DOHH2 (cell line): ENCODE measurements around the gene PPP2R2D.

Experiments
- H3F3A ChIP-seq: fragments of 200-600 bp; sonication (generic), shearing (Covaris generic); 2 replicates; pipeline ENCODE4 v1.6.0; 2016; ENCODE audit warnings: antibody characterized with exemption, mild to moderate bottlenecking; ENCODE audit not compliant: control insufficient read depth, insufficient read depth
- H3K27ac ChIP-seq: fragments of 200-600 bp; sonication (generic); 2 replicates; pipeline ENCODE4 v1.5.1; 2014; ENCODE audit warnings: low read depth, mild to moderate bottlenecking, low read length, moderate library complexity
- H3K27me3 ChIP-seq: fragments of 200-600 bp; sonication (generic); 2 replicates; pipeline ENCODE4 v1.6.1; 2014; ENCODE audit warnings: mild to moderate bottlenecking, low read length, mixed read lengths; ENCODE audit not compliant: control insufficient read depth
- H3K36me3 ChIP-seq: fragments of 200-600 bp; sonication (generic); 2 replicates; pipeline ENCODE4 v1.6.1; 2014; ENCODE audit warnings: mild to moderate bottlenecking, low read length, moderate library complexity, mixed read lengths; ENCODE audit not compliant: control insufficient read depth
- H3K4me1 ChIP-seq: fragments of 200-600 bp; sonication (generic); 2 replicates; pipeline ENCODE4 v1.6.1; 2014; ENCODE audit warnings: mild to moderate bottlenecking, low read length, mixed read lengths; ENCODE audit not compliant: control insufficient read depth
- H3K4me2 ChIP-seq: fragments of 200-600 bp; sonication (generic); 2 replicates; pipeline ENCODE4 v1.6.0; 2014; ENCODE audit warnings: mild to moderate bottlenecking, low read length, moderate library complexity
- H3K4me3 ChIP-seq: fragments of 200-600 bp; sonication (generic); 2 replicates; pipeline ENCODE4 v1.5.1; 2014; ENCODE audit warnings: mild to moderate bottlenecking, low read length, mixed read lengths
- H3K79me2 ChIP-seq: fragments of 200-600 bp; sonication (generic); 2 replicates; pipeline ENCODE4 v1.6.1; 2014; ENCODE audit warnings: mild to moderate bottlenecking, low read length, mixed read lengths; ENCODE audit not compliant: control insufficient read depth
- H3K9me2 ChIP-seq: fragments of 200-600 bp; sonication (generic); replicated peaks from 2 replicates; pipeline ENCODE4 v1.6.1; 2014; ENCODE audit warnings: mild to moderate bottlenecking, low read length, mixed read lengths; ENCODE audit not compliant: control insufficient read depth
- H3K9me3 ChIP-seq: fragments of 200-600 bp; sonication (generic); 2 replicates; pipeline ENCODE4 v1.6.1; 2014; ENCODE audit warnings: antibody characterized with exemption, low read length, mixed read lengths; ENCODE audit not compliant: control insufficient read depth, insufficient read depth
- H4K20me1 ChIP-seq: fragments of 200-600 bp; sonication (generic); 2 replicates; pipeline ENCODE4 v1.6.0; 2014; ENCODE audit warnings: low read depth, mild to moderate bottlenecking, antibody characterized with exemption, low read length, moderate library complexity; ENCODE audit not compliant: control insufficient read depth, insufficient read depth
- CTCF ChIP-seq: fragments of 200-600 bp; sonication (generic); IDR thresholded peaks from one replicate; pipeline ENCODE4 v1.5.1; 2014; ENCODE audit warnings: antibody characterized with exemption, mild to moderate bottlenecking, low read depth, low read length; ENCODE audit not compliant: poor library complexity, severe bottlenecking
- EZH2phosphoT487 ChIP-seq: fragments of 200-600 bp; sonication (generic); IDR thresholded peaks from 2 replicates; pipeline ENCODE4 v1.6.1; 2017; ENCODE audit warnings: borderline replicate concordance, mild to moderate bottlenecking, antibody characterized with exemption, low read length, moderate library complexity, mixed read lengths

Gene PPP2R2D

GRCh38 chr10:131876508-131876907 is 24.3 kb upstream of the PPP2R2D start:
- no peaks in the 10 kb centered on the region for H4K20me1 ChIP-seq
- no peak overlapping the region for H3K4me3 ChIP-seq
- H3K9me3 ChIP-seq, result no peaks in the 10 kb centered on the region
- H3K36me3 ChIP-seq, result no peaks in the 10 kb centered on the region
- no peaks in the 10 kb centered on the region for H3F3A ChIP-seq
- no peaks in the 10 kb centered on the region for H3K27me3 ChIP-seq
- TF ChIP-seq CTCF (no peak), EZH2phosphoT487 (no peak)
- no peak overlapping the region for H3K27ac ChIP-seq
- H3K79me2 ChIP-seq, result no peaks in the 10 kb centered on the region
- H3K9me2 ChIP-seq, result no peaks in the 10 kb centered on the region
- H3K4me2 ChIP-seq, result no peak overlapping the region
- no peaks in the 10 kb centered on the region for H3K4me1 ChIP-seq

GRCh38 chr10:131880016-131880590 is 20.7 kb upstream of the PPP2R2D start:
- H3K79me2 ChIP-seq, result no peaks in the 10 kb centered on the region
- H3K27me3 ChIP-seq, result no peaks in the 10 kb centered on the region
- no peaks in the 10 kb centered on the region for H3K36me3 ChIP-seq
- no peak overlapping the region for H3K4me2 ChIP-seq
- no peaks in the 10 kb centered on the region for H4K20me1 ChIP-seq
- H3K9me2 ChIP-seq, result no peaks in the 10 kb centered on the region
- no peaks in the 10 kb centered on the region for H3F3A ChIP-seq
- no peak overlapping the region for H3K27ac ChIP-seq
- no peak overlapping the region for H3K4me3 ChIP-seq
- no peaks in the 10 kb centered on the region for H3K4me1 ChIP-seq
- TF ChIP-seq CTCF, result no peak
- TF ChIP-seq EZH2phosphoT487, result no peak
- H3K9me3 ChIP-seq, result peaks cover 11% of the 10 kb centered on the region; the same call in 1 of the 2 replicates

- no peaks in the 10 kb centered on the region for H3K4me1 ChIP-seq
- H3K9me3 ChIP-seq, result peaks cover 11% of the 10 kb centered on the region; the same call in 1 of the 2 replicates
- no peak for TF ChIP-seq EZH2phosphoT487
- no peak for TF ChIP-seq CTCF
- no peaks in the 10 kb centered on the region for H3K9me2 ChIP-seq
- no peak overlapping the region for H3K27ac ChIP-seq
- no peak overlapping the region for H3K4me3 ChIP-seq
- no peaks in the 10 kb centered on the region for H3K79me2 ChIP-seq
- H3K4me2 ChIP-seq, result no peak overlapping the region
- no peaks in the 10 kb centered on the region for H3F3A ChIP-seq
- no peaks in the 10 kb centered on the region for H3K27me3 ChIP-seq
- H3K36me3 ChIP-seq, result no peaks in the 10 kb centered on the region
- H4K20me1 ChIP-seq, result no peaks in the 10 kb centered on the region
Observed at GRCh38 chr10:131881104-131881880, 19.5 kb upstream of the PPP2R2D start.
